Fibroblast of skin of left biceps (primary cell): ENCODE data around the gene ICE2.

Source experiments
- DNase-seq, 2 experiments: peaks; one replicate each; pipeline ENCODE4 v3.0.0-alpha.2; 2013; ENCODE audit warnings: low read depth in 2 of 2

The ICE2 gene

DNA sequence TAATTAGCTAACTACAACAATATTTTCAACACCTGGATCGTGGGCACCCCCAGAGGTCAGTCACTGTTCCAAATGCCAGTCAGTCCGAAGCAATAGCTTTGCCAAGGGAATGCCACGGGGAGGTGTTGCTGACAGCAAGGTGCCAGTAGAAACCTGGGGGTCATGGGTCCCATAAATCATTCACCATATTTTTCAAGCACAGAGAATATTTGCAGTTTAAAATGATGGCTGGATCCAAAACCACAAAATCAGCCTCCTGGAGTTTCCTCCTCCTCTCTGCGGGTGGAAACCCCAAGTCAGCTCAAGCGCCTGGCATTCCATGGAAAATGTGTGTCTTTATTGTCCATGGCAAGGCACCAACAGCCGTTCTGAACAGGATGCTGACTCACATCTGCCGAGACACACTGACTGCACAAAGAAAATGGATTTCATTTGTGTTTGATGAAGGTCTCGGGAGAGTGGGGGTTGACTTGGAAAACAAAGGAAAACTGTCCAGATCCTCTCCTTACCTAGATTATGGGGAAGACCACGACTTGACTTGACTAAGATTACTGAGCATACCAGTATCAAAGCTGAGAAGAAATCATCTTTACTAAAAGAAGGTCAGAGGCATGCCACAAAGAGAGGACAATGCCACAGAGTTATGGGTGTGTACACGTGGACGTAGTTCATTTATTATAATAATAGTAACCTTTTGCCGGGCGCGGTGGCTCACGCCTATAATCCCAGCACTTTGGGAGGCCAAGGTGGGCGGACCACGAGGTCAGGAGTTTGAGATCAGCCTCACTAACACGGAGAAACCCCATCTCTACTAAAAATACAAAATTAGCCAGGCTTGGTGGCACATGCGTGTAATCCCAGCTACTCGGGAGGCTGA is 107.5 kb downstream of the ICE2 start:
- DNase-seq, result peak; percentile 99 to 100

DNA sequence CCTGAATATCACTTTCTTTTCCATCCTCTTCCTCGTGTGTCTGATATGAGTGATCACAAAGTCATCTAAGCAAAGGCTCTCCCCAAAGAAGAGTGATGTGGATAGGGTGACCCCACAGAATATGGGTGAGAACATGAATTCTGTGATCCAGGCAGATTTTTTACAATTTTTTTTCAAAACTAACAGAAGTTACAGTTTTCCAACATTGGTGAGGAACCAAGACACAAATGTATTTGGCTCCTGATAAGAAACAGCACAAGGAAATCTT is 108.1 kb downstream of the ICE2 start:
- DNase-seq, result no peak

DNA sequence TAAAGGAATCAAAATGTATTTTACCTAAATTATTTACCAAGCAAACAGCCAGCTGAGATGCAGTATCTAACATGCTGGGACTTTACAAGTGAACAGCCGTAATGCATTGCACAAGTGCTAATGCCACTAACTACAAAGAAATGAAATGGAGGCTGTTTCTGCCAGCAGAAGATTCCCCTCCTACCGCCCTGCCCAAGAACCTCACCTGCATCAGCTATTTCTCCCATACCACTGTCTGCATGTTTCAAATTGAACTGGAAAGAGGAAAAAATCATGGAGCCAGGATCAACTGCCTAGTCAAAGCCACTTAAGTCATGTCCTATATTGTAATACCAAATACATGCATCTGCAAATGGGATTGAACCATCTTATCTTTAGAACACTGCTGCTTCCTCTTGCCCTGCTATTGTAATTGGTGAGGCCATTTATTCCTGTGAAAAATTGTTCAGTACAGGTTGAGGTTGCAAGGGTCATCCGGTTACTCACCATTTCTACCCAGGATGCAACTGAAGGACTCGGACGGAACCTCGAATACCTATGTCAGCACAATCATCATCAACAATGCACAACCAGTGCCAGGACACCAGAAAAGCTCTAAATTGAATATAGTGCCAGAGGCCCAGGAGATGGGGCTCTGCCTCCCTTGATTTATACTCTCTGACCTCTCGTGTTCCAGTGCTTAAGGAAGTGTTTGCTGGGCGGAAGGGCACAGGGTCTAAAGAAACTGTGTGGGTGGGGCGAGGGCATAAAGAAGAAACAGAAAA is 108.7 kb downstream of the ICE2 start:
- no peak for DNase-seq

DNA sequence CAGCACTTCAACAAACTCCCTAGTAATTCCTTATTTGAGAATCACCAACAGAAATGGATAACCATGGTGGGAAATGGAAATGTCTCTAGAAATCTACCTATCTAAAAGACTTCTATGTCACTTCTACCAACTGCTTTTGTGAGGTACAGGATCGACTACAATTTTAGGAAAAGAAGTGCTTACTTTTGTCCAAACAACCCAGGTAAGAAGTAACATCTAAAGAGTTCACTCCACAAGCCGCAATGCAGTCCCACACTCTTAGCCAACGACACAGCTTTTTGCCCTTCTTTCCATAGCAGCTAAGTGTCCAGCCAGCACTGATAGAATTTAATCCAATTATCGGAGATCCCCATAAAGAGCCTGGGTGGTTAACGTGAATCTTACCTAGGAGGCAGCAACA is 109.2 kb downstream of the ICE2 start:
- no peak for DNase-seq
